CD4-positive, alpha-beta T cell treated with Interleukin-4 for 1 hour (primary cell): ENCODE results near the gene ZNF407.

Experiments used
- DNase-seq, 2 donors: peaks; one replicate each; pipeline ENCODE4 v3.0.0-alpha.2; 2020 to 2022

The ZNF407 gene

DNA sequence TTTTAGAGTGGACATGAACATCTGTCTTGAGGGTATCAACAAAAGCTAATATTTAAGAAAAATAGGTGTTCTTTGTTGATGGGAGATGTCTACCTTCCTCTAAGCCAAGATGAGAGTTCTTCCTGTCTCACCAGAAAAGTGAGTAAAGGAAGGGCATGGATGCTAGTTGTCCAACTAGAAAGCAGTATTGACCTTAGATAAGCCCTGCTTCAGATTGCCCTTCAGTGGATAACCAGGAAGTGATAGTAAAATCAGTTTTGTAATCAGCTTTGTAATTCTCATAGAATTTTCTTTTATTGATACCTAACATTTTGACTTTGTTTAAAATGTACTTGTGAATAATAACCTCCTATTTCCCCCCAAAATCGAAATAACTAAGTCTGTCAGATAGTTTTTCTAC lies 134.7 kb downstream of the ZNF407 start:
- DNase-seq = no peak

- no peak for DNase-seq
Measured at GRCh38 chr18:74733598-74733997, 135.9 kb downstream of the ZNF407 start.

DNA sequence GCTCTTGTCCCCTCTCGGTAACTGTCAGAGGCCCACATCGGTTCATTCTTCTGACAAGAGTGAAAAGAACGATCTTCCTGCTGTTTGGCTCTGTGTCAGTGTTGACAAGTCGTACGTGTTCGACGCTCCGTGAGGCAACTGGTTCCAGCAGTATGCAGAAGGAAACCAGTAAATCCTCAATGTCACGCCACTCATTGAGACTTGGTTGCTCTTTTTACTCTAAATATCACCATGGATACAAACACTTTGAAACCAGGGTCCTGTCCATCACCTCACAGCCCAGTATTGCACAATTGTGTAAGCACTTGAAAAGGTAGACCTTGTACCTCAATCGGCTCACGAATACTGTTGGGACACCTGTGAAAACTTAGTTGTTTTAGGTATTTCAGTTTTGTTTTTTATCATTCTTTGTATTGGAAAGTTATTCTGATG lies 136.4 kb downstream of the ZNF407 start:
- no peak for DNase-seq

DNA sequence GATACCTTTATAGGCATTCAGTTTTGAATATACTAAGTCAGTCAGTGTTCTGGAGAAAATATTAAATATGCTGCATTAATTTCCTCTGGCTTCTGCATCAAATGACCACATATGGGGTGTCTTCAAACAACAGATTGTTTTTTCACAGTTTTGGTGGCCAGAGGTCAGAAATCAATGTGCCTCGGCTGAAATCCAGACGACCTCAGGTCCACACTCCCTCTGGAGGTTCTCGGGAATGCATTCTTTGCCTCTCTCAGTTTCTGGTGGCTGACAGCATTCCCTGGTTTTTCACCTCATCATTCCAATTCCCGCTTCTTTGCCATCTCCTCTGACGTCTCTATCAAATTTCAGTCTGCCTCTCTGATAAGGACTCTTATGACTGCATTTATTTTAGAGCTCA lies 142.3 kb downstream of the ZNF407 start:
- DNase-seq = no peak

DNA sequence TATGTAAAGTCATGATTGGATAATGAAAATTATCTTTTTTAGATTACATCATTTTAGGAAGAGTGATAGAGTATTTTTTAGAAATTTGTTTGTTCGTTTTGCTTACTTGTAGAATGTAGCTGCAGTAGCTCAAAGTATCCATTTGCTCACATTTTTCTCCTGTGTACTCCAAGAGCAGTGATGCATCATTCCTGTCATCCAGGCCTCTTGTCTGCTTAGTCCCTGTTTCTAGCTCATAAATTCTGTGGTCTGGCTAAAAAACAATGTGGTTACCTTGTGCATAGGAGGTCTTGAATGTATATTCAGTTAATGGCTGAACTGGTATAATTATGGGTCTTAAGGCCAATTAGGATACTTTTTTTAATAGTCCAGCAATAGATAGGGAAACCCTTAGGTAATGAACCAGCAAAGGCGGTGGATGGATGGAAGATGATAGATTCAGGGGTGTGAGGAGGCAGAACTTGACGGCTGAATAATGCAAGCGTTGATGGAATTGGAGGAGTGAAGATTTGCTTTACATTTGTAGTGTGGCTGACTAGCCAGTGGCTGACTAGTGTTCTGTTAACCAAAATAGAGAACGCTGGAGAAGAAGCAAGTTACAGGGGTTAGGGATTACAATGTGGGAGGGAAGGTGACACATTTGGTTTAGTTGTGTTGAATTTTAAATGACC lies 145.0 kb downstream of the ZNF407 start:
- no peak for DNase-seq

DNA sequence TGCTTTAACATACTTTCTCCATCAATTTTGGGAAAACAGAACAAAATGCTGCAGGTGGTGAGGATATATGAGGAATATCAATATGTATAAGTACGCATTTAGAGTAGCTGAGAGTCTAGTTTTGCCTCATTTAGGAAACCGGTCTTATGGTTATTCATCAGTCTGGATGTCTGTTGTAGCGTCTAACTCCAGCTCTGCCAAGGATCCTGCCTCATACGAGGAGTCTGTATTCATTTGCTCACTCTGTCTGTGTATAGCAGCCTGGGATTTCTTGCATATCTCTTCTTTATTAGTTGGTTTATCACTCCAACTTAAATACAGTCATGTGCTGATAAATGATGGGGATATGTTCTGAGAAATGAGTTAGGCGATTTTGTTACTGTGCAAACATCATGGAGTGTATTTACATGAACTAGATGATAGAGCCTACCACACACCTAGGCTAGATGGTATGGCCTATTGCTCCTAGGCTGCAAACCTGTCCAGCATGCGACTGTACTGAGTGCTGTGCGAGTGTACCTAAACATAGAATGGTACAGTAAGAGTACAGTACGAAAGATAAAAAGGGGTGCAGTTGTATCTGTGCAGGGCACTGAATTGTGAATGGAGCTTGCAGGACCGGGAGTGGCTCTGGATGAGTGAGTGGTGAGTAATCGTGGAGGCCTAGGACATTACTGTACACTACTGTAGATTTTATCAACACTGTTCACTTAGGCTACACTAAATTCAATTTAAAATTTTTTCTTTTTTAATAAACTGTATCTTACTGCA lies 148.1 kb downstream of the ZNF407 start:
- DNase-seq = no peak

DNA sequence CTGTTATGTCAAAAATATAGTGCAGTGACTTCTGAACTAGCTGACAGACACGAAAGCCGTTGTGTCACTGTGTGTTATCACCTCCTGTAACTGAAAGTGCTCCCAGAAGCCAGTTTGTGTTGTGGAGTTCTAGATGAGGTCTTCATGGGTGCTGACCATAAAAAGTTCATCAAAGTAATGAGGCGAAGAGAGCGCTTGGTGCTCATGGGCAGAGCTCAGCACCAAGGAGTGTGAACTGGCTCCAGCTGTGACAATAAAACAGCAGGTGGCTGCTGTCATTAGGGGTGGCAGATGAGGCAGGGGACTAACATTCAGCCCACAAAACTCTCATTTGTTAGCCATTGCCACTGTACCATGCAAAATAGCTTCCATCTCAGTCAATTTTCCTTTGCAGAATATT lies 151.1 kb downstream of the ZNF407 start:
- DNase-seq = no peak

GRCh38 chr18:74758995-74759394 lies 161.3 kb downstream of the ZNF407 start:
- no peak for DNase-seq

DNA sequence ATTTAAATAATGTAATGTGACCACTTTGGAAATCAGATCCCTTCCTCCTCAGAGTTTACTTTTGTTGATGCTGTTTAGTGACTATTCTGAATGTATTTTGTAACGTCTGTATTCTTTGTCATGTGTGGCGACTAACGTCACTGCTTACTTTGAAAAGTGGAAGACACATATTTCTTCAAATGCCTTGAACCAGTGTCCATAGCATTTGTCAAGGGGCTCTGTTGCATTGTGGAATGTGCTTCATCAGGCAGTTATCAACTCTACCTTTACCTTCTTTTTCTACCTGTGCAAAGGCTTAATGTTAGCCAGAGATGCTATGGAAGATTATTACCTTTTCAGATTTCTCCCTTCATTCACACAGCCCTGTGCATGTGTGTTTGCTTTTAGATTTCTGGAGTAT lies 162.4 kb downstream of the ZNF407 start:
- DNase-seq = no peak

DNA sequence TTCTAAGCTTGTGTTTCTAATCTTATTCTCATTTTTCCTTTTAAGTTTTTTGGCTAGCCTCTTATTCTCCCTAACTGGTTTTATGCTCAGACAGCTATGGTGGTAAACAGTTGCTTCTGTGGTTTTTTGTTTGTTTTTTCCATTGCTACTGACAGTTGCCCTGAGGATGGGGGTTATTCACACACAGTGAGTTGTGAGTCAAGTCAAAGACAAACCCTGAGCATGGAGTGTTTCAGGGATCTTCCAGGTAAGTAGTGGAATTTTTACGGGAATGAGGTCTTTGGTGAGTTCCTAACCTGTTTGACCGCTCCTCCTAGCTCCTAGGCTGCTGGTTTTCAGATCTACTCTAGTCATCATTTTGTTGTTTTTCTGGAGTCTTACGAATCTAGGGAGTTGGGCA lies 162.8 kb downstream of the ZNF407 start:
- no peak for DNase-seq

DNA sequence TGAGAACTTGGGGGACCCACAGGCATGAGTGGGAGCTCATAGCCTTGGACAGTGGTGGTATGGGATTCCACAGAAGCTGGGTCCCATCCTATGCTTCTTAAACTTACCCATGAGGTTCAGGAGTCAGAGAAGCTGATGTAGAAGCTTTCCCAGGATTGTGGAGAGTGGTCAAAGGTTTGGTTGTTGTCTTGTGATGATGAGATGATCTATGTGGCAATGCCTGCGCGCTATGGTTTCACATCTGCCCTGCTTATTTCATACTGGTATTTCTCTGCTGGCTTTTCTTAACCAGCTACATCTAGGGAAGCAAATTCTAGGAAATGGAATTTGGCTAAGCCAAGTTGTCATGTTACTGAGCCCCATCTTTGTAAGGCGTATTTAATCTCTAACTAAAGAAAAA lies 168.6 kb downstream of the ZNF407 start:
- DNase-seq = no peak

DNA sequence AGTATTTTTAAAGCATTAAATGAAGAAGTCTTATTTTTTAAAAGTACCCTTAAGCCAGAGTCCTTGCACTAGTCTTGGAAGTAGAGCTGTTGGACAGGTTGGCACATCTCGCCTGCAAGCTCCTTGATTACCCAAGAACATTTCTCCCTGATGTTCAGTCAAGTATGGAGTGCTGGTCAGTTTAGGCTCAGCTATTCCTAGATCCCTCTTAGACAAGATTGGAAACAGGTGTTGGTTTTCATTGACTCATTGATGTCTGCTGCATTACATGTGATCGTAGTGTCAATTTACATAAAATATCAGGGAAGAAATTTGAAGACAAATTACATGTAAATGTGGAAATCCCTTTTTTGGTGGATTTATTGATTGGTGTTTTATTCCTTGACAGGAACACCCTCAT lies 170.4 kb downstream of the ZNF407 start:
- no peak for DNase-seq

GRCh38 chr18:74773171-74773624 lies 175.5 kb downstream of the ZNF407 start:
- no peak for DNase-seq

DNA sequence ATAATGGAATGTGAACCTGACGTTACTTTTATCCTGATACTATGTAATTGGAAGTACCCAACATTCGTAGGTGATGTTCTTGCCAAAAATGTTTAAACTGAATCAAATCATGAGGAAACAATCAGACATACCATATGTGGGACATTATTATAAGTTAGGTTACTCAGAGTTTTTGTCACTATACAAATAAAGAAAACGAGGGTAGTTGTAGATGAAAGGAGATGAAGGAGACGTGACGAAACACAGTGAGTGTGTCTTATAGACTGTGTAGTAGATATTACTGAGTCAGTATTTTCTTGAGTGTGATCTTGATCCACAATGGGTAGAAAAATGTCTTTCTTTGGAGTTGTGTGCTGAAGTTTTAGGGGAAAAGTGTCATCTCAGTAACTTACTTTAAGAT lies 176.8 kb downstream of the ZNF407 start:
- DNase-seq = no peak

DNA sequence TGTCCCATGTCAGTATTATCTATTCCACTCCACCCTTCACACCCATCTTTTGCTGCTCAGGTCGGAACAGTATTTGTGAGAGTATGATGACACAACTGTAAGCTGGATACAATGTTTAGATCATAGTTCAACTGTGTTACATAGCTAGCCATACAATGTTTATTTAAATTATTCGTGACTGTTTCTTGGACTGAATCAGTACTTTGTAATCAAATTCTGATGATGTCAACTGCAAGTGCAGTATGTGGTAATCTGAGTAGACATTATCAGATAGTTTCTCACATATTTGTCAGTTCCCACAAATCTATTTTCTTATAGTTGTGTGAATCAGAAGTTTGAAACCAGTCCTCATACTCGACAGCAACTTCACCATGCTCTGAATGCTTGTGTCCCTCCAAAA lies 177.6 kb downstream of the ZNF407 start:
- DNase-seq = no peak

GRCh38 chr18:74778191-74778847 lies 180.6 kb downstream of the ZNF407 start:
- DNase-seq = no peak

- DNase-seq = no peak
Measured at GRCh38 chr18:74784752-74785151, 187.1 kb downstream of the ZNF407 start.

DNA sequence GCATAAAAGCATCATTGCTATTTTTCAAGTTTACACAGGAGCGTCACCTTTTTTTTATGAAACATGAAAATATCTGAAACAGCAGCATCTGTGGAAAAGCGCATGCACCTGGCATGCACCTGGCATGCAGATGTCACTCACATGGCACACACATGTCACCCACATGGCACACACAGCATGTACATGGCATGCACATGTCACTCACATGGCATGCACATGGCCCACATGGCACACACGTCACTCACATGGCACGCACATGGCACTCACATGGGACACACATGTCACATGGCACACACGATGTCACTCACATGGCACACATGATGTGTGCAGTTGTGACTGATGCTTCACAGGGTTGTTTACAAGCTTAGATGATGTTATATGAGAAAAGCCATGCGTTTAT lies 188.0 kb downstream of the ZNF407 start:
- no peak for DNase-seq

GRCh38 chr18:74788657-74789056 lies 191.0 kb downstream of the ZNF407 start:
- no peak for DNase-seq

- no peak for DNase-seq
Measured at GRCh38 chr18:74789078-74789477, 191.4 kb downstream of the ZNF407 start.

DNA sequence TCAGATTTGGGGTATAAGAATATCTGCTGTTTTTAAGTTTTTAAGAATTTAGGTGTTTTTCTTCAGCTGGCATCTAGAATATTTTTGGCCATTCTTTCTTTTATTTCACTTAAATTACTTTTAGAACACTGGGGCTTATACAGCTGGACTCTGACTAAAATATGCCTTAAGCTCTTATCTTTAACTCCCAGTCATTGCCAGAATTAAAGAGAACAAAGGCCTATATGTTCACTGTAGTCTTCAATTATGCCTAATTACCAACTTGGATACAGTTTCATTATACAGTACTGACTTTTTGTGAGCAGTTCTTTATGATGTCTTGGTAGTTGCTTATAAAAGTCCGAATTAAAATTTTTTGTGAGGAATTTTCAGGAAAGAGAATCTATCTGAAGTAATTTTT lies 192.8 kb downstream of the ZNF407 start:
- DNase-seq = no peak

DNA sequence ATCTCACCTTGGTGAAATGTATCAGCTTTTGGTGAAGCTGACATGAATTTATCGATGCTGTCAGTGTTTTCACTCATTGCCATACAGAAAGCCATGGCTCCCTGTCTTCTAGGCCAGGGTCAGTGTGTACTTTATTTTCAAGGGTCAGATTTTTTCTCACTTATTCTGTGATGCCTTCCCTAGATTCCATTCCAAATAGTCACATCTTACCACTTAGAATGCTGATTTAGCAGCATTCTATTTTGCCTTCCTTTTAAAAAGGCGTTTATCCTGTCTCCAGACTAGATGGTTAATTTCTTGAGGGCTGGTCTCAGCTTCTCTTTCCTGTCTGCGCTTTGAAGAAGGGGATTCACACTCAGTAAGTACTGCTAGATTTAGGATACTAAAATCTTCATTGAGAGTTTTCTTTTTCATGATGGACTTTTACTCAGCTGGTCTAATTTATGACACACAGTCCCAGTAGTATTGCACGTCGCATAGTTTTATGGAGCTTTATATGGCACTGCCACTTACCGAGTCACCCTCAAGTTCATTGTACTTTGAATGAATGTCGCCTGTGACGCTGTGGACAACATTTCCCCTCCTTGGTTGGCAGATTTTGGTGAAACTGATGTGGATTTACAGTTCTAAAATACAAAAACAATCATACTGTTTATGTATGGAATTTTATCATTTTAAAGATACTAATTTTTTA lies 194.0 kb downstream of the ZNF407 start:
- DNase-seq = no peak

DNA sequence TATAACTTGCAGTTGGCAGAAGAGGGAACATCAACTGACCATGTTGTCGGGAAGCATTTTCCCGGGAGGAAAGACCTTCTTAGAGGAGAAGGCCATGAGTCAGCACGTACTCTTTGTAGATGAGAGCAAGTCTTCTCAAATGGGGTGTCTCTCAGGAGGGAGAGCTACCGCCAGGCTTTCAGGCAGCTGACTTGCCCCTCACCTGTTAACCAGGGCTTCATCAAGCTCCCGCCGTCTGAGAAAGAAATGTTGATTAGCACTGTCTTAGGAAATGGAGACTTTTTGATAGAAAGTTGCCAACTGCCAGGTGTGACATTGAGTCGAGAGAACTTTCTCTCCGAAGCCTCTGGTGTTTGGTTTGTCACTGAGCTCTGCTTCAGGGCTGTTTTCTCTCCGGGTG lies 196.1 kb downstream of the ZNF407 start:
- no peak for DNase-seq
